ENCODE measurements around the gene NRG3.

Gene NRG3

GRCh38 chr10:82402906-82403401, 528.0 kb downstream of the NRG3 start:
- no peak for DNase-seq

- DNase-seq: no peak
Measured at GRCh38 chr10:82409671-82410070, 534.7 kb downstream of the NRG3 start.

- DNase-seq: no peak
Measured at GRCh38 chr10:82411416-82411815, 536.4 kb downstream of the NRG3 start.

GRCh38 chr10:82420001-82420400, 545.0 kb downstream of the NRG3 start:
- DNase-seq: no peak

- DNase-seq: no peak
Measured at GRCh38 chr10:82429302-82429701, 554.3 kb downstream of the NRG3 start.

GRCh38 chr10:82438277-82438676, 563.3 kb downstream of the NRG3 start:
- no peak for DNase-seq

GRCh38 chr10:82440775-82441174, 565.8 kb downstream of the NRG3 start:
- no peak for DNase-seq

- no peak for DNase-seq
Measured at GRCh38 chr10:82452046-82452445, 577.1 kb downstream of the NRG3 start.

GRCh38 chr10:82452676-82453075, 577.7 kb downstream of the NRG3 start:
- no peak for DNase-seq

GRCh38 chr10:82453678-82454293, 578.8 kb downstream of the NRG3 start:
- no peak for DNase-seq

GRCh38 chr10:82462910-82463551, 588.0 kb downstream of the NRG3 start:
- DNase-seq: no peak

- DNase-seq: no peak
Measured at GRCh38 chr10:82463614-82464013, 588.6 kb downstream of the NRG3 start.

GRCh38 chr10:82464191-82464818, 589.3 kb downstream of the NRG3 start:
- DNase-seq: no peak

- no peak for DNase-seq
Measured at GRCh38 chr10:82464966-82465365, 590.0 kb downstream of the NRG3 start.

GRCh38 chr10:82468453-82468852, 593.5 kb downstream of the NRG3 start:
- no peak for DNase-seq

GRCh38 chr10:82472406-82473335, 597.7 kb downstream of the NRG3 start:
- DNase-seq: no peak

GRCh38 chr10:82477776-82478175, 602.8 kb downstream of the NRG3 start:
- no peak for DNase-seq

GRCh38 chr10:82492647-82493046, 617.7 kb downstream of the NRG3 start:
- no peak for DNase-seq

GRCh38 chr10:82496114-82496513, 621.1 kb downstream of the NRG3 start:
- no peak for DNase-seq

GRCh38 chr10:82497439-82497838, 622.4 kb downstream of the NRG3 start:
- no peak for DNase-seq

- no peak for DNase-seq
Measured at GRCh38 chr10:82498976-82499375, 624.0 kb downstream of the NRG3 start.

- DNase-seq: no peak
Measured at GRCh38 chr10:82505009-82505408, 630.0 kb downstream of the NRG3 start.

Measured in kidney glomerular epithelial cell (primary cell).